NT2/D1 (cell line): ENCODE measurements around the gene PPIL6.

Source experiments
- SUZ12 ChIP-seq: IDR thresholded peaks from 2 replicates; pipeline ENCODE4 v1.6.1; 2011; ENCODE audit not compliant: insufficient read length, insufficient read depth; ENCODE audit errors: extremely low read depth
- YY1 ChIP-seq: IDR thresholded peaks from 2 replicates; pipeline ENCODE4 v1.6.1; 2011; ENCODE audit not compliant: insufficient read length, insufficient read depth
- ZNF274 ChIP-seq: IDR thresholded peaks from 2 replicates; pipeline ENCODE4 v1.6.1; 2011; ENCODE audit warnings: mild to moderate bottlenecking, low read depth, low read length

DNA sequence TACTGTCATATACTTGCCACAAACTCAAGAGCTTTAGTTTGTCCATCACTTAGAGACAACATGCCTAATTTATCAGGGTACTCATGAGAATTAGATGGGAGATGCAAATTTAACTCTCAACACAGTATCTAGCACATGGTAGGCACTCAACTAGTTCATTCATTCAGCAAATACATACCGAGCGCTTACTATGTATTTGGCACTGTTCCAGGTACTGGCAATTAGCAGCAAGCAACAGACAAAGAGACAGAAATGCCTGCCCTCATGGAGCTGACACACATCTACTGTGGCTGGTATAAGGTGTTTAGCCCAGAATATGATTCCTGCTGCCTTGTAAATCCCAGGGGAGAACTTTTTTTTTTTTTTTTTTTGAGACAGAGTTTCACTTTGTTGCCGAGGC lies 10.4 kb upstream of the PPIL6 start:
- TF ChIP-seq ZNF274, result no peak
- no peak for TF ChIP-seq SUZ12
- no peak for TF ChIP-seq YY1
